ENCODE results near the gene INO80D.
"Not testable (repeated sequence)": the region's sequence is repeated elsewhere in the genome, so short reads cannot be mapped to it uniquely, and the experiment has no call there.

The INO80D gene, protein sequence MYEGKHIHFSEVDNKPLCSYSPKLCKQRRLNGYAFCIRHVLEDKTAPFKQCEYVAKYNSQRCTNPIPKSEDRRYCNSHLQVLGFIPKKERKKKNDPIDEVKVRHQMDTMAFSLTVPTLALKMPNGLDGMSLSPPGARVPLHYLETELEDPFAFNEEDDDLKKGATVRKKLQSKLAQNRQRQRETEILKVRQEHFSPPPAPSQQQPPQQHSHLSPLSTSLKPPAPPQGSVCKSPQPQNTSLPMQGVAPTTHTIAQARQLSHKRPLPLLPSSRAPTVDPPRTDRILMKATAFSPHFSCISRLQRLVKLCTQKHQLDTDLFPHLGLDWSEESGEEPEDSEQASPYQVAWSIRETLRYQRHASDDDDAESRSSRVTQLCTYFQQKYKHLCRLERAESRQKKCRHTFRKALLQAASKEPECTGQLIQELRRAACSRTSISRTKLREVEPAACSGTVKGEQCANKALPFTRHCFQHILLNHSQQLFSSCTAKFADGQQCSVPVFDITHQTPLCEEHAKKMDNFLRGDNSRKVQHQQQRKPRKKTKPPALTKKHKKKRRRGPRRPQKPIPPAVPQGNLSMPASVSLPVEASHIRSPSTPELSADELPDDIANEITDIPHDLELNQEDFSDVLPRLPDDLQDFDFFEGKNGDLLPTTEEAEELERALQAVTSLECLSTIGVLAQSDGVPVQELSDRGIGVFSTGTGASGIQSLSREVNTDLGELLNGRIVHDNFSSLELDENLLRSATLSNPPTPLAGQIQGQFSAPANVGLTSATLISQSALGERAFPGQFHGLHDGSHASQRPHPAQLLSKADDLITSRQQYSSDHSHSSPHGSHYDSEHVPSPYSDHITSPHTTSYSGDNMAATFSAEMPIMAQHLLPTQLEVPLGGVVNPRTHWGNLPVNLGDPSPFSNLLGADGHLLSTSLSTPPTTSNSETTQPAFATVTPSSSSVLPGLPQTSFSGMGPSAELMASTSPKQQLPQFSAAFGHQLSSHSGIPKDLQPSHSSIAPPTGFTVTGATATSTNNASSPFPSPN

DNA sequence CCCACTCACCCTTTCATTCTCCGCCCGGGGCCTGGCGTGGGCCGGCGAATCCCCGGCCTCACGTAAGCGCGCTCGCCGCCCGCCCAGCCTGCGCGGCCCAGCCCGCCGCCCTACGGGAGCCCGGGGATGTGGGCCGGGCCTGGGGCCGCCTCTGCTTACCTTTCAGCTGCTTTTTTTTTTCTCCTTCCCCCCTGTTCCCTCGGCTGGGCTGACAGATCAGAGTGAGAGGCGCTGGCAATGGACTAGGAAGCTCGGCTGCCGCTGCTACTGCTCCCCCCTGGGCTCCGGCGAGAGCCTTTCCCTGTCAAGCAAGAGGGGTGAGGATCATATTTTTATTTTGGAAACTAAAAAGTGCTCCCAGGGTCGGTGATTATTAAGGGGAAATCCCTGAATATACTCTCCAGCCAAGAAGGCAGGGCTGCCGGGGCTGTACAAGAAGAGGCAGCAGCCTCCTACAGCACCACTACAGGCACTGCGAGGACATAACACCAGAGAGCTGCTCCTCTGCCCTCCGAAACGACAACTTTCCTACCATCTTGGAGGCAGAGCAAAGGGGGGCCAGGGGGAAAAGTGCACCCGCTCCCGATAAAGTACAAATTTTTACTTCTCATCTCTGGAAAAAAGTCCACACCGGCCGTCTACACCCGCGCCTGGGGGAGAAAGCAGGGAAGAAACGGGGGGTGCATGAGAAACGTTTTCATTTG is at the start of gene INO80D:
INO80D (minus strand) TSS at position 433 of the 704 bp plus-strand sequence. CDS start 23,158 bp downstream, outside the sequence.
- ATAC-seq (replicated peaks) (peak; percentile 93 to 95), DNase-seq (peak; percentile 82)
- Mint-ChIP-seq H3K36me3 (peaks cover 9% of the 10 kb centered on the region in 2 donors), H3K27me3 (no peaks in the 10 kb centered on the region), H3K4me3 (peak within 1 kb of the TSS; percentile 100), H3K4me1 (peaks cover 15 to 33% of the 10 kb centered on the region in 2 donors), H3K27ac (peak within 1 kb of the TSS; percentile 100), H3K9me3 (no peaks in the 10 kb centered on the region)

DNA sequence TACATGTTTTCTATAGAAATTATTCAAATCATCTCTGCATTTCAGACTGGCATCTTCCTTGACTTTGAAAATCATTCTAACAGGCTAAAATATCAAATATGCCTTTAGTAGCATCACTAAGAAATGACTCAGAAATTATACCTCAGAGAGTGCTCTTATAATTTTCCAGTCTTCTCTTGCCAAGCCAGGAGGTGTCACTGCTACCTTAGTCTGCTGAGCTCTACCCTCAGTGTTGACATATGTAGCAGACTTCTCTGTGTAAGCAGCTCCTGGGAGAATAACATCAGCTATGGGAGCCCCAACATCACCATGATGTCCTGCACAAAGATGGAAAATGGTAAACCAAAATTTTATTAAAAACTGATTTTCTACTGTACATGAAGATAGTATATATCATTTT is 41.7 kb upstream of the INO80D start:
- Mint-ChIP-seq H3K27ac (no peak overlapping the region), H3K9me3 (no peaks in the 10 kb centered on the region), H3K27me3 (no peaks in the 10 kb centered on the region), H3K4me3 (no peak overlapping the region), H3K4me1 (no peaks in the 10 kb centered on the region), H3K36me3 (peaks cover 5 to 18% of the 10 kb centered on the region in 2 donors)
- DNase-seq = no peak
- ATAC-seq (replicated peaks) = no peak

DNA sequence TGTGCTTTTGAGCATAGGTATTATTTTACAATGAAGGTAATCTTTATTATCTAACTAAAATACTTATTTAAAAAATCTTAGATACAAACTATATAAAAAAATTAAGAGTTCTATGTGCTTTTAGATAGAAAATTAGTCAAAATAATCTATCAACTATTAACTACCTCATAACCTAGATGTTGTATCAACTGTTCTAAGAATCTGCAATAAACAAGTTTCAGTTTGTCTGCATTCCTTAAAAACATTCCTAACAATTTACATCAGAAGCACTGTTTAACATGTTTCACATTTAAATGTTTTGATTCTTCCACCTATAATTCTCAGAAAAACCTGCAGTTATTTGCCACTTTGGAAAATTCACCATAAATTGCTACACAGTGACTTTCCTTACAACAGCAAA is 39.9 kb upstream of the INO80D start:
- ATAC-seq (replicated peaks) = no peak
- H3K4me1 Mint-ChIP-seq = no peaks in the 10 kb centered on the region
- H3K4me3 Mint-ChIP-seq = no peak overlapping the region
- H3K27ac Mint-ChIP-seq = no peak overlapping the region
- H3K9me3 Mint-ChIP-seq = peaks cover 0 to 2% of the 10 kb centered on the region in 2 donors
- H3K27me3 Mint-ChIP-seq = no peaks in the 10 kb centered on the region
- peaks cover 18 to 35% of the 10 kb centered on the region in 2 donors for H3K36me3 Mint-ChIP-seq
- no peak for DNase-seq

DNA sequence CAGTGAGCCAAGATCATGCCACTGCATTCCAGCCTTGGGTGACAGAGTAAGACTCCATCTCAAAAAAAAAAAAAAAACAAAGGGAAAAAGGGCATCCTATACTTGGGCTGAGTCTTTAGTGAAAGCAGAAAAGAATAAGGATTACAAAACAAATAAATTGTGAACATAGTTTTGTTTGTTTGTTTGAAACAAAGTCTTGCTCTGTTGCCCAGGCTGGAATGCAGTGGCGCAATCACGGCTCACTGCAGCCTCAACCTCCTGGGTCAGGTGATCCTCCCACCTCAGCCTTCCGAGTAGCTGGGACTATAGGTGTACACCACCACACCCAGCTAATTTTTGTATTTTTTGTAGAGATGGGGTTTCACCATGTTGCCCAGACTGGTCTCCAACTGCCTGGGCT is 36.6 kb upstream of the INO80D start:
- not testable (repeated sequence) for H3K27ac Mint-ChIP-seq; ATAC-seq (replicated peaks); H3K9me3 Mint-ChIP-seq; H3K4me3 Mint-ChIP-seq; H3K4me1 Mint-ChIP-seq; H3K27me3 Mint-ChIP-seq; DNase-seq
- peaks cover 25 to 46% of the 10 kb centered on the region in 2 donors for H3K36me3 Mint-ChIP-seq

DNA sequence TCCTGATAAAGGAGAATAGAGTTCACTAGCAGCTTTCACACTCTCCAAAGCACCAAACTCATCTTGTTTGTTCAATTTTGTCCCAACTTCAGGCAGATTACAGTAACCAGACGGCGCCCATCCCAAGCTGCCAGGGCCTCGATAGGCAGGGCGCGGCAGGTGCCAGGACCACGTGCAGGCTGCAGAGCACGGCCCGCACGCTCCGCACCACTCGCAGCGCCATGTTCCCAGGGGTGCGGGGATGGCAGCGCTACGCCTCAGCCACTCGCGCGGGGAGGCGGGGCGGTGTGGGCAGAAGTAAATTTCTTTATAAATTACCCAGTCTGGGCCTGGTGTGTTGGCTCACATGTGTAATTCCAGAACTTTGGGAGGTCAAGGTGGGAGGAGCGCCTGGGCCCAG is 30.3 kb upstream of the INO80D start:
- Mint-ChIP-seq H3K36me3 (peaks cover 37 to 51% of the 10 kb centered on the region in 2 donors), H3K27me3 (no peaks in the 10 kb centered on the region), H3K4me3 (no peak overlapping the region), H3K27ac (no peak overlapping the region), H3K4me1 (no peaks in the 10 kb centered on the region), H3K9me3 (peaks cover 3 to 5% of the 10 kb centered on the region in 2 donors)
- no peak for ATAC-seq (replicated peaks)
- no peak for DNase-seq

DNA sequence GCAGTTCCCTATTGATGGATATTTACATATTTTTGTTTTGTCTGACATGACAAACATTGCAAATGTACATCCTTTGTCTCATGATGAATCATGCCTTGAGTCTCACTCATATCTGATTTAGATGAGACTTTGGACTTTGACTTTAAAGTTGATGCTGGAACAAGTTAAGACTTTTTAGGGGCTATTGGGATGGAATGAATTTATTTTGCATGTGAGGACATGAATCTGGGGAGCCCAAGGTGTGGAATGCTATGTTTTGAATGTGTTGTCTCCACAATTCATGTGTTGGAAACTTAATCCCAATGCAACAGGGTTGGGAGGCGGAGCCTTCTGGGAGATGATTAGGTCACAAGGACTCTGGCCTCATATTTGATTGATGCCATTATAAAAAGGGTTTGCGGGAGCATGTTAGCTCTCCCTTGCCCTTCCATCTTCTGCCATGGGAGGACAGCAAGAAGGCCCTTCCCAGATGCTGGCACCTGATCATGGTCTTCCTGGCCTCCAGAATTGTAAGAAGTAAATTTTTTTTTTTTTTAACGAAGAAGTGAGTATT is 29.1 kb upstream of the INO80D start:
- Mint-ChIP-seq H3K9me3 (peaks cover 0 to 2% of the 10 kb centered on the region in 2 donors), H3K4me1 (no peaks in the 10 kb centered on the region), H3K4me3 (no peak overlapping the region), H3K27me3 (no peaks in the 10 kb centered on the region), H3K27ac (no peak overlapping the region), H3K36me3 (peaks cover 27 to 39% of the 10 kb centered on the region in 2 donors)
- DNase-seq (no peak), ATAC-seq (replicated peaks) (no peak)

DNA sequence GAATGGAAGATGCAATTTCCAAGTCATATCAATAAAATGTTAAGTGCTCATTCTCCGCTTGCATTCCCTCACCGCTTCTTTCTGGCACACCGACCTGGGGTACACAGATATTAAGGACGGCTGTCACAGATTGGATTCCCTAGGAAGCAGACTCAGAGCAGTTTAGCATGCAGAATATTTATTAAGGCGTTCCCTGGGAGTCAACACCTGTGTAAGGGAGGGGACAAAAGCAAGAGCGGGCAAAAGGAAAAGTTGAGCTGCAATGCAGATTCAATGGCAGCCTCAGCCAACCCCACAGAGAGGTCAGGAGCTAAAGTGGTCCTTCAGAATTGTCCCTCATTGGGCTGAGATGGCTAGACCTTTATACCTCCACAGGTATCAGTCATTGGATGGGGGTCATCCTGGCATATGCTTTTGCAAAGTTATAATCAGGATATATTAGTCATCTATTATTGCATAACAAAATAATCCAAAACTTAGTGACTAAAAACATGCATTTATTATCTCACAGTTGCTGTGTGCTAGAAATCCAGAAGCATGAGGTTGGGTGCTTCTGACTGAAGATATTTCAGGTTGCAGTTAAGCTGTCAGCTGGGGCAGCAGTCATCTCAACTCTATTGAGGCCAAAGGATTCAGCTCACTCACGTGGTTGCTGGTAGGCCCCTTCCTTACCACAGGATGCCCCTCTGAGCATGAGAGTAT is 27.0 kb upstream of the INO80D start:
- no peaks in the 10 kb centered on the region for H3K27me3 Mint-ChIP-seq

DNA sequence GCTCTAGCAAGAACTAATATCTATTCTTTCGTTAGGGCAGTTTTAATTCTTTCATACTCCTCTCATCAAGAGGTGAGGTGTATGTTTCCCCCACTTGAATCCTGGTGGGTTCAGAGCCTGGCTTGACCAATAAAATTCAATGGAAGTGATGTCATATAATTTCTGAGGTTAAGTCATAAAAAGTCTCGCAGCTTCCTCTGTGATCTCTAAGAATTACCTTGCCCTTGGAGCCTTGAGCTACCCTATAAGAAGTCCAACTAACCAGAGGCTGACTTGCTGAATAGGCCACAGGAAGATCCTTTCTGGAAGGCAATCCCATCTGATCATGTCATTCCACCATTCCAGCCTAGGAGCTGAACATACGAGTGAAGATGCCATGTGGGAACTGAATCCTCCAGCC is 26.1 kb upstream of the INO80D start:
- no peaks in the 10 kb centered on the region for H3K27me3 Mint-ChIP-seq
- peaks cover 24 to 30% of the 10 kb centered on the region in 2 donors for H3K36me3 Mint-ChIP-seq
- H3K4me3 Mint-ChIP-seq = no peak overlapping the region
- H3K9me3 Mint-ChIP-seq = peaks cover 0 to 2% of the 10 kb centered on the region in 2 donors
- H3K4me1 Mint-ChIP-seq = no peaks in the 10 kb centered on the region
- no peak overlapping the region for H3K27ac Mint-ChIP-seq
- ATAC-seq (replicated peaks) (no peak), DNase-seq (no peak)

More for the DNA sequence above, 27.0 kb upstream of the INO80D start:
- Mint-ChIP-seq H3K36me3 (peaks cover 24 to 30% of the 10 kb centered on the region in 2 donors), H3K4me1 (no peaks in the 10 kb centered on the region), H3K4me3 (no peak overlapping the region), H3K27ac (no peak overlapping the region), H3K9me3 (peaks cover 0 to 2% of the 10 kb centered on the region in 2 donors)
- DNase-seq (no peak), ATAC-seq (replicated peaks) (no peak)

DNA sequence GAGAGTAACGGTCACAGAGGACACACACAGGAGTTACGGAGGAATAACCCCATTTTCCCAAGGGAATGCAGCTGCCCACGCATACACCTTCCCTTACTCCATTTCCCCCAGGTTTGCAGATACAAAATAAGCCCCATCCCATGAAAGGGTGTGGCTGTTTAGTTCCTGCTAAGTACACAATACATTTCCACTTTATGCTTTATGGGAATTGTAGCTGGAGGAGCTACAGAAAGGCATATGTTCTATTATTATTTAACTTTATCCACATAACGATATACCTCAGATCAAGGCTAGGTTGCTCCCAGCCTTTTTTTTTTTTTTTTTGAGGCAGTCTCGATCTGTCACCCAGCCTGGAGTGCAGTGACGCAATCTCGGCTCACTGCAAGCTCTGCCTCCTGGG is 22.7 kb upstream of the INO80D start:
- no peaks in the 10 kb centered on the region for H3K27me3 Mint-ChIP-seq
- peaks cover 0 to 2% of the 10 kb centered on the region in 2 donors for H3K9me3 Mint-ChIP-seq
- peaks cover 11 to 14% of the 10 kb centered on the region in 2 donors for H3K36me3 Mint-ChIP-seq
- ATAC-seq (replicated peaks) = no peak
- no peak overlapping the region for H3K4me3 Mint-ChIP-seq
- no peak overlapping the region for H3K27ac Mint-ChIP-seq
- H3K4me1 Mint-ChIP-seq = no peaks in the 10 kb centered on the region
- no peak for DNase-seq

DNA sequence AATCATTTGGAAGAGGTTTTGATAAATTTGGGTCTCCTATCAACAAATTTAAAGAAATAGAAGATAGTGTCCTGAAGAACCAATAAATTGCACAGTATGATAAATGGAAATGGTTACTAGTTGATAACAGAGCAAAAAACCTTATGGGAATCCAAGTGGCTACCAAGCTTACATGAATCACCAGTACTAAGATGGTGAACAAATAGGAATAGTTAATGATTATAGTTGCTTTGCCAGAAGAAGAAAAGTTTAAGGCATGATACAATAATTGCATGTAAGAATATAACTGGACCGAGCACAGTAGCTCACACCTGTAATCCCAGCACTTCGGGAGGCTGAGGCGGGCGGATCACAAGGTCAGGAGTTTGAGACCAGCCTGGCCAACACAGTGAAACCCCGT is 19.6 kb upstream of the INO80D start:
- H3K4me1 Mint-ChIP-seq = no peaks in the 10 kb centered on the region
- DNase-seq (no peak), ATAC-seq (replicated peaks) (no peak)
- no peak overlapping the region for H3K4me3 Mint-ChIP-seq
- H3K27me3 Mint-ChIP-seq = no peaks in the 10 kb centered on the region
- H3K9me3 Mint-ChIP-seq = no peaks in the 10 kb centered on the region
- no peaks in the 10 kb centered on the region for H3K36me3 Mint-ChIP-seq
- no peak overlapping the region for H3K27ac Mint-ChIP-seq

DNA sequence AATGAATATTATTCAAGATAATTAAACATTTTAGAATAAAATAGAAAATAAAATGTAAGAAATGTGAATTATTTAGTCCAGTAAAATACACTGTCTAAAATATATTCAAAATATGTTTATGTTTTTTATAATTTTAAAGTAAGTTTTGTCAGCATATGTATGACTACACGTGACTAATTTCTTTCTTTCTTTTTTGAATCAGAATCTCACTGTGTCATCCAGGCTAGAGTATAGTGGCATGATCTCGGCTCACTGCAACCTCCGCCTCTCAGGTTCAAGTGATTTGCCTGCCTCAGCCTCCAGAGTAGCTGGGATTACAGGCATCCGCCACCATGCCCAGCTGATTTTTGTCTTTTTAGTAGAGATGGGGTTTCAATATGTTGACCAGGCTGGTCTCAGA is 19.1 kb upstream of the INO80D start:
- Mint-ChIP-seq H3K27me3 (no peaks in the 10 kb centered on the region), H3K27ac (no peak overlapping the region), H3K36me3 (peaks cover 0 to 1% of the 10 kb centered on the region in 2 donors), H3K4me3 (no peak overlapping the region), H3K4me1 (no peaks in the 10 kb centered on the region), H3K9me3 (no peaks in the 10 kb centered on the region)
- ATAC-seq (replicated peaks) (no peak), DNase-seq (no peak)

DNA sequence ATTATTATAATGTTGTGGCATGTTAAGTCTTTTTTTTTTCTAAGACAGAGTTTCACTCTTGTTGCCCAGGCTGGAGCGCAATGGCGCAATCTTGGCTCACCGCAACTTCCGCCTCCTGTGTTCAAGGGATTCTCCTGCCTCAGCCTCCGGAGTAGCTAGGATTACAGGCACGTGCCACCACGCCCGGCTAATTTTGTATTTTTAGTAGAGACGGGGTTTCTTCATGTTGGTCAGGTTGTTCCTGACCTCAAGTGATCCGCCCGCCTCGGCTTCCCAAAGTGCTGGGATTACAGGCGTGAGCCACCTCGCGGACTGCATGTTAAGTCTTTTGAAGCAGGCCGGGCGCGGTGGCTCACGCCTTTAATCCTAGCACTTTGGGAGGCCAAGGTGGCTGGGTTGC is 12.9 kb upstream of the INO80D start:
- DNase-seq; H3K9me3 Mint-ChIP-seq; ATAC-seq (replicated peaks); H3K4me1 Mint-ChIP-seq; H3K27ac Mint-ChIP-seq; H3K36me3 Mint-ChIP-seq; H3K27me3 Mint-ChIP-seq; H3K4me3 Mint-ChIP-seq: not testable (repeated sequence)

DNA sequence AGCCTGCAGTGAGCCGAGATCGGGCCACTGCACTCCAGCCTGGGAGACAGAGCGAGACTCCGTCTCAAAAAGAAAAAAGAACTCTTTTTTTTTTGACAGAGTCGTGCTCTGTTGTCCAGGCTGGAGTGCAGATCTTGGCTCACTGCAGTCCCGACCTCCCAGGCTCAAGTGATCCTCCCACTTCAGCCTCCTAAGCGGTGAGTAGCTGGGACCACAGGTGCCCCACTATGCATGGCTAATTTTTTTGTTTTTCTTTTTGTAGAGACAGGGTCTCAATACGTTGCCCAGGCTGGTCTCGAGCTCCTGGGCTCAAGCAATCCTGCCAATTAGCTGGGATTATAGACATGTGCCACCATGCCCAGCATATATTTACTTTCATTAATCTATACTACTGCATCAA is 12.5 kb upstream of the INO80D start:
- DNase-seq (no peak), ATAC-seq (replicated peaks) (no peak)
- Mint-ChIP-seq H3K36me3 (peaks cover 0 to 3% of the 10 kb centered on the region in 2 donors), H3K4me3 (no peak overlapping the region), H3K4me1 (no peaks in the 10 kb centered on the region), H3K27me3 (no peaks in the 10 kb centered on the region), H3K27ac (no peak overlapping the region), H3K9me3 (no peaks in the 10 kb centered on the region)

Data from stimulated activated naive B cell treated with anti-CD40 and anti-IgM and Interleukin-4, amounts not matched to agents 10 μg/mL and 1 μg/mL and 100 μg/mL, for 72 hours (primary cell).